Right lobe of liver (tissue), 6 donors: Measurements from ENCODE around the gene GNAL. TPM values are rescaled to one million over a fixed set of nuclear protein-coding genes. Genes with fewer than 3 reads are reported as not detected.

Source experiments
- ATAC-seq, 4 donors: fragments of 200-7000 bp; cut with Tn5 transposase; one replicate each; pipeline ENCODE4 v1.9.1; 2020; ENCODE audit warnings: mild to moderate bottlenecking in 4 of 4, moderate library complexity in 4 of 4
- DNase-seq, 3 donors: peaks; one replicate each; pipeline ENCODE4 v3.0.0-alpha.2; 2020
- H3K27ac ChIP-seq, 3 donors: fragments of 200-600 bp; one replicate each; pipeline ENCODE4 v1.8.0; 2022
- H3K27me3 ChIP-seq, 2 donors: fragments of 200-600 bp; one replicate each; pipeline ENCODE4 v1.8.0; 2022
- H3K36me3 ChIP-seq, 4 donors: fragments of 200-600 bp; sonication (generic) in 1 of 4; one replicate each; pipeline versions ENCODE4 v1.5.1 to v1.8.0; 2017 to 2022; ENCODE audit warnings: control low read depth in 1 of 4
- H3K4me1 ChIP-seq, 4 donors: fragments of 200-600 bp; sonication (generic) in 1 of 4; one replicate each; pipeline versions ENCODE4 v1.5.1 to v1.8.0; 2017 to 2022; ENCODE audit warnings: control low read depth in 1 of 4
- H3K4me3 ChIP-seq, 3 donors: fragments of 200-600 bp; one replicate each; pipeline ENCODE4 v1.8.0; 2022
- H3K9me3 ChIP-seq, 4 donors: fragments of 200-600 bp; sonication (generic) in 1 of 4; one replicate each; pipeline versions ENCODE4 v1.5.1 to v1.8.0; 2017 to 2022; ENCODE audit warnings: control low read depth in 1 of 4
- CTCF ChIP-seq, 4 donors: fragments of 200-600 bp in 3 of 4; fragments of 450-650 bp in 1 of 4; IDR thresholded peaks; one replicate each; pipeline versions ENCODE4 v1.5.1 to v1.8.0; 2016 to 2022; ENCODE audit warnings: antibody characterized with exemption in 4 of 4, mild to moderate bottlenecking in 2 of 4
- POLR2A ChIP-seq: fragments of 450-650 bp; IDR thresholded peaks from one replicate; pipeline ENCODE4 v1.6.1; 2017; ENCODE audit warnings: antibody characterized with exemption, mild to moderate bottlenecking
- WGBS: methylation state at CpG from one replicate; pipeline ENCODE4 v1.1.6; 2018; ENCODE audit warnings: low coverage, low lambda C conversion rate; ENCODE audit not compliant: insufficient coverage; ENCODE audit errors: missing lambda C conversion rate; 5-methylcytosine and 5-hydroxymethylcytosine counted together
- intact Hi-C, 2 donors: fragments of 100-400 bp; cut with DNase I; formaldehyde crosslinking; loops; one replicate each; pipeline versions ENCODE4 v1.11.2 to v1.14.1; 2022
- total RNA-seq, 6 experiments: library from RNA; depleted of rRNA in 2 of 6; stranded (reverse); fragments of >200 nt in 2 of 6; fragmentation: NEBNext Ultra II Directional in 3 of 6; extraction: Animal tissue kit (Norgen Biotek cat#: 25700) in 3 of 6; gene quantifications; one replicate each; pipeline versions ENCODE4 v1.1.0 to v1.2.4, GENCODE V29; 2016 to 2023
- donor health status: DM: no; HTN: yes; CAD: no.
- donor health status: DM: no; HTN: no; CAD: no.
- donor health status: DM: no; HTN: no; CAD: no.
- donor health status: DM: no; HTN: yes; CAD: no.
- donor health status: DM: no; HTN: yes; CAD: no.

Gene GNAL
- total RNA-seq, 6 experiments from 2014 or later: 0.19 to 1.9 (median 1.2) TPM

- Histone ChIP-seq H3K4me1 (no peaks in the 10 kb centered on the region), H3K27ac (no peak overlapping the region), H3K9me3 (no peaks in the 10 kb centered on the region), H3K4me3 (no peak overlapping the region), H3K36me3 (no peaks in the 10 kb centered on the region), H3K27me3 (no peaks in the 10 kb centered on the region)
- no peak for TF ChIP-seq POLR2A
- TF ChIP-seq CTCF (IDR thresholded peaks at IDR 0.05): no peak
- WGBS: 52% methylated on average over 3 of the region's 3 CpGs
- ATAC-seq: no peak
- DNase-seq: no peak
- intact Hi-C loops: no loop called here
Observed at GRCh38 chr18:11674119-11674518, 14.9 kb upstream of the GNAL start.

- DNase-seq (no peak), ATAC-seq (no peak)
- TF ChIP-seq POLR2A (no peak), CTCF (IDR thresholded peaks at IDR 0.05) (no peak)
- 59% methylated on average over 10 of the region's 10 CpGs for WGBS
- Histone ChIP-seq H3K36me3 (no peaks in the 10 kb centered on the region), H3K4me3 (no peak overlapping the region), H3K27ac (no peak overlapping the region), H3K9me3 (no peaks in the 10 kb centered on the region), H3K4me1 (no peaks in the 10 kb centered on the region), H3K27me3 (no peaks in the 10 kb centered on the region)
- intact Hi-C loops: no loop called here
Observed at GRCh38 chr18:11676386-11676785, 12.7 kb upstream of the GNAL start.

GRCh38 chr18:11676867-11677266 lies 12.2 kb upstream of the GNAL start:
- H3K4me1 ChIP-seq: no peaks in the 10 kb centered on the region
- no peak overlapping the region for H3K4me3 ChIP-seq
- H3K27ac ChIP-seq: no peak overlapping the region
- no peak for ATAC-seq
- H3K27me3 ChIP-seq: no peaks in the 10 kb centered on the region
- intact Hi-C loops: no loop called here
- H3K9me3 ChIP-seq: no peaks in the 10 kb centered on the region
- no peak for TF ChIP-seq POLR2A
- no peak for TF ChIP-seq CTCF (IDR thresholded peaks at IDR 0.05)
- DNase-seq: no peak
- H3K36me3 ChIP-seq: no peaks in the 10 kb centered on the region
- WGBS: 56% methylated on average over 5 of the region's 6 CpGs

GRCh38 chr18:11678211-11678610 lies 10.9 kb upstream of the GNAL start:
- H3K4me1 ChIP-seq: no peaks in the 10 kb centered on the region
- no peaks in the 10 kb centered on the region for H3K9me3 ChIP-seq
- DNase-seq (no peak), ATAC-seq (no peak)
- no peaks in the 10 kb centered on the region for H3K36me3 ChIP-seq
- TF ChIP-seq POLR2A (no peak), CTCF (IDR thresholded peaks at IDR 0.05) (no peak)
- H3K27ac ChIP-seq: no peak overlapping the region
- intact Hi-C loops: no loop called here
- H3K27me3 ChIP-seq: no peaks in the 10 kb centered on the region
- WGBS: 52% methylated on average over 3 of the region's 3 CpGs
- H3K4me3 ChIP-seq: no peak overlapping the region
